Measurements from ENCODE around the gene TMEM121B.

TMEM121B gene

GRCh38 chr22:17098379-17098819, 22.8 kb downstream of the TMEM121B start:
- H3K9me3 ChIP-seq (ENCODE audit: control insufficient read depth, insufficient read depth, low read length): no peaks in the 10 kb centered on the region
- H3K4me1 ChIP-seq (ENCODE audit: control insufficient read depth, insufficient read depth, low read length): no peaks in the 10 kb centered on the region
- H3K36me3 ChIP-seq (ENCODE audit: control insufficient read depth, insufficient read depth, low read length): peaks cover 18% of the 10 kb centered on the region
- H3K4me3 ChIP-seq (ENCODE audit: low read depth, low read length): no peak overlapping the region
- no peak overlapping the region for H3K9ac ChIP-seq (ENCODE audit: low read depth, low read length)
- H3K27me3 ChIP-seq (ENCODE audit: control insufficient read depth, insufficient read depth, low read length): no peaks in the 10 kb centered on the region

DNA sequence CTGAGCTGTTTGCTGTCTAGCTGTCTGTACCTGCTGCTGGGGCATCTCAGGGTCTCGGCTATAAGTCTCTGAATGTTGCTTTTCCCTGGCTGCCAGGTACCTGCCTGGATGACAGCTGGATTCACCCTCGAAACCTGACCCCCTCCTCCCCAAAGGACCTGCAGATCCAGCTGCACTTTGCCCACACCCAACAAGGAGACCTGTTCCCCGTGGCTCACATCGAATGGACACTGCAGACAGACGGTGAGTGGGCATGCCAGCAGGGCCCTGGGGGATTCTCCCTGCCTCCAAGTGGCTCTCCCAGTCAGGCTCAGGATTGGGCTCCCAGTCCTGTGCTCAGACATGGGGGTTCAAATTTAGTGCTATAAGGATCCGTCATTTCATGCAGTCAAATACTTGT, 23.5 kb downstream of the TMEM121B start:
- Histone ChIP-seq H3K9ac (ENCODE audit: low read depth, low read length) (no peak overlapping the region), H3K36me3 (ENCODE audit: control insufficient read depth, insufficient read depth, low read length) (peaks cover 18% of the 10 kb centered on the region), H3K4me1 (ENCODE audit: control insufficient read depth, insufficient read depth, low read length) (no peaks in the 10 kb centered on the region), H3K4me3 (ENCODE audit: low read depth, low read length) (no peak overlapping the region), H3K27me3 (ENCODE audit: control insufficient read depth, insufficient read depth, low read length) (no peaks in the 10 kb centered on the region), H3K9me3 (ENCODE audit: control insufficient read depth, insufficient read depth, low read length) (no peaks in the 10 kb centered on the region)

DNA sequence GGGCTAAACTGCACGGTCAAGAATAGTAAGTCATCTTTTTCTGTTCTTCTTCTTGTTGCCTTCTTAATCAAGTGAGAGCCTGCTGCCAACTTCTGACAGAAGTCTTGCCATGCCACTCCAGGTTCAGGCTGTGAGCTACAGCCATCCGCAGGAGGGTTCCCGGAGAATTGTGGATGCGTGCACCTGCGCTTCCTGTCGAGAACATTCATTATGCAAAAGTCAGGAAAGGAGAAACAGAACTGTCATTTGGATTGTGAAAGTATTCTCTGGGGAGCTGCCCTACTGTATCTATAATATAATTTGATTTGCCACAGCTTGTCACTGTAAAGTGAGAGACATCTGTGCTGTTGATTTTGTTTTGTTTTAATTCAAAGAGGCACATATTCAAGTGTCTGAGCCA, 24.1 kb downstream of the TMEM121B start:
- H3K36me3 ChIP-seq (ENCODE audit: control insufficient read depth, insufficient read depth, low read length): peaks cover 18% of the 10 kb centered on the region
- no peaks in the 10 kb centered on the region for H3K4me1 ChIP-seq (ENCODE audit: control insufficient read depth, insufficient read depth, low read length)
- no peak overlapping the region for H3K4me3 ChIP-seq (ENCODE audit: low read depth, low read length)
- H3K9me3 ChIP-seq (ENCODE audit: control insufficient read depth, insufficient read depth, low read length): no peaks in the 10 kb centered on the region
- H3K9ac ChIP-seq (ENCODE audit: low read depth, low read length): no peak overlapping the region
- H3K27me3 ChIP-seq (ENCODE audit: control insufficient read depth, insufficient read depth, low read length): no peaks in the 10 kb centered on the region

- peaks cover 15% of the 10 kb centered on the region for H3K36me3 ChIP-seq (ENCODE audit: control insufficient read depth, insufficient read depth, low read length)
- H3K9me3 ChIP-seq (ENCODE audit: control insufficient read depth, insufficient read depth, low read length): no peaks in the 10 kb centered on the region
- no peaks in the 10 kb centered on the region for H3K27me3 ChIP-seq (ENCODE audit: control insufficient read depth, insufficient read depth, low read length)
- H3K4me3 ChIP-seq (ENCODE audit: low read depth, low read length): no peak overlapping the region
- no peaks in the 10 kb centered on the region for H3K4me1 ChIP-seq (ENCODE audit: control insufficient read depth, insufficient read depth, low read length)
- no peak overlapping the region for H3K9ac ChIP-seq (ENCODE audit: low read depth, low read length)
These were observed 25.1 kb downstream of the TMEM121B start for GRCh38 chr22:17096071-17096470.

DNA sequence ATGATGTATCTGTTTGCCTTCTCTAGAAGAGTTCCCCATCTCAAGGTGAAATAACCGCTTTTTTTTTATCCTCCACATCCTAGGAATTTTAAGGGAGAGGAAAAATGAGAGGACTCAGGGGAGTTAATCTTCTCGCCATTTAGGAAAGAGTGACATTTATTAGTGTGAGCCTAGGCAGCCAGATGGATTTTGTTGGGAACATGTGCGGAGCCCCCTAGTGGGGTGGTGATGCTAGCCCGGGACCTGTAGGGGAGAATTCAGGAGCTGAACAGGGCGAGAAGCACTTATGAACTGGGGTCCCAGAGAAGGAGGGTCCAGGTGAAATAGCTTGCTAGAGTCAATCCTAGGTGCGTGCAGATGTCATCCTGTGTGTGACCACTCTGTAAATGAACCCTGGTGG, 25.6 kb downstream of the TMEM121B start:
- Histone ChIP-seq H3K9ac (ENCODE audit: low read depth, low read length) (no peak overlapping the region), H3K9me3 (ENCODE audit: control insufficient read depth, insufficient read depth, low read length) (no peaks in the 10 kb centered on the region), H3K4me3 (ENCODE audit: low read depth, low read length) (no peak overlapping the region), H3K36me3 (ENCODE audit: control insufficient read depth, insufficient read depth, low read length) (peaks cover 11% of the 10 kb centered on the region), H3K27me3 (ENCODE audit: control insufficient read depth, insufficient read depth, low read length) (no peaks in the 10 kb centered on the region), H3K4me1 (ENCODE audit: control insufficient read depth, insufficient read depth, low read length) (no peaks in the 10 kb centered on the region)

GRCh38 chr22:17093081-17093480, 28.1 kb downstream of the TMEM121B start:
- no peaks in the 10 kb centered on the region for H3K27me3 ChIP-seq (ENCODE audit: control insufficient read depth, insufficient read depth, low read length)
- no peaks in the 10 kb centered on the region for H3K36me3 ChIP-seq (ENCODE audit: control insufficient read depth, insufficient read depth, low read length)
- no peak overlapping the region for H3K4me3 ChIP-seq (ENCODE audit: low read depth, low read length)
- no peaks in the 10 kb centered on the region for H3K9me3 ChIP-seq (ENCODE audit: control insufficient read depth, insufficient read depth, low read length)
- peaks cover 3% of the 10 kb centered on the region for H3K4me1 ChIP-seq (ENCODE audit: control insufficient read depth, insufficient read depth, low read length)
- no peak overlapping the region for H3K9ac ChIP-seq (ENCODE audit: low read depth, low read length)

- H3K9ac ChIP-seq (ENCODE audit: low read depth, low read length): no peak overlapping the region
- H3K4me3 ChIP-seq (ENCODE audit: low read depth, low read length): no peak overlapping the region
- H3K4me1 ChIP-seq (ENCODE audit: control insufficient read depth, insufficient read depth, low read length): peaks cover 3% of the 10 kb centered on the region
- peaks cover 8% of the 10 kb centered on the region for H3K27me3 ChIP-seq (ENCODE audit: control insufficient read depth, insufficient read depth, low read length)
- H3K36me3 ChIP-seq (ENCODE audit: control insufficient read depth, insufficient read depth, low read length): no peaks in the 10 kb centered on the region
- no peaks in the 10 kb centered on the region for H3K9me3 ChIP-seq (ENCODE audit: control insufficient read depth, insufficient read depth, low read length)
These were observed 29.3 kb downstream of the TMEM121B start for GRCh38 chr22:17091851-17092250.

GRCh38 chr22:17090550-17090949, 30.6 kb downstream of the TMEM121B start:
- Histone ChIP-seq H3K9ac (ENCODE audit: low read depth, low read length) (no peak overlapping the region), H3K27me3 (ENCODE audit: control insufficient read depth, insufficient read depth, low read length) (peaks cover 21% of the 10 kb centered on the region), H3K36me3 (ENCODE audit: control insufficient read depth, insufficient read depth, low read length) (no peaks in the 10 kb centered on the region), H3K4me3 (ENCODE audit: low read depth, low read length) (no peak overlapping the region), H3K9me3 (ENCODE audit: control insufficient read depth, insufficient read depth, low read length) (no peaks in the 10 kb centered on the region), H3K4me1 (ENCODE audit: control insufficient read depth, insufficient read depth, low read length) (peaks cover 3% of the 10 kb centered on the region)

DNA sequence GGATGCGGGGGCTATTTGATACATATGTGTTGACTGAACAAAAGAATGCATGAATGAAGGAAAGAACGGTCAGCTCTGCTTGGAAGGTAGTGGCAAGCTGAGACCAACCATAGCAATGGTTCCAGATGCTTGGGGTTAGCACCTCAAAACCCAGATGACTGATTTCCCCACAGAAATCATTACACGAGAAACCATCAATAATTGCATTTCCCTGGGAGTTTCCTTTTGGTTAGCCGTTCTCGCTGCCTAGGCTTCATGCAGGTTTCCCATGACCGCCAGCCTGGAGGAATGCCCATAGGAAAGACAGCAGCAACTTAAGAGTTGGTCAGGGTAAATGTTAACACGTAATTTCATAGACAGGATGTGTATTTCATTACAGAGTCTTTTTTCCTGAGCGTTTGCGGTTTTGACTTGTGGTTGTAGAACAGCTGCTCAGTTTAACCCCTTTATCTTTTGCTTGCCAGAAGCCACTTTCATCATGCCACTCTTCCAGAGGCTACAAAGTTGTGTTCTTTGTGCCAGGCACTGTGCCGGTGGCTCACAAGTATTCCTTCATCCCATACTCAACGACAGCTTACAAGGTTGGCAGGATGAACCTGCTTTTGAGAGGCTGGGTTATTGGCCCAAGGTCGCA, 33.5 kb downstream of the TMEM121B start:
- Histone ChIP-seq H3K36me3 (ENCODE audit: control insufficient read depth, insufficient read depth, low read length) (no peaks in the 10 kb centered on the region), H3K9me3 (ENCODE audit: control insufficient read depth, insufficient read depth, low read length) (no peaks in the 10 kb centered on the region), H3K4me1 (ENCODE audit: control insufficient read depth, insufficient read depth, low read length) (peaks cover 3% of the 10 kb centered on the region), H3K4me3 (ENCODE audit: low read depth, low read length) (no peak overlapping the region), H3K9ac (ENCODE audit: low read depth, low read length) (no peak overlapping the region), H3K27me3 (ENCODE audit: control insufficient read depth, insufficient read depth, low read length) (peaks cover 29% of the 10 kb centered on the region)

DNA sequence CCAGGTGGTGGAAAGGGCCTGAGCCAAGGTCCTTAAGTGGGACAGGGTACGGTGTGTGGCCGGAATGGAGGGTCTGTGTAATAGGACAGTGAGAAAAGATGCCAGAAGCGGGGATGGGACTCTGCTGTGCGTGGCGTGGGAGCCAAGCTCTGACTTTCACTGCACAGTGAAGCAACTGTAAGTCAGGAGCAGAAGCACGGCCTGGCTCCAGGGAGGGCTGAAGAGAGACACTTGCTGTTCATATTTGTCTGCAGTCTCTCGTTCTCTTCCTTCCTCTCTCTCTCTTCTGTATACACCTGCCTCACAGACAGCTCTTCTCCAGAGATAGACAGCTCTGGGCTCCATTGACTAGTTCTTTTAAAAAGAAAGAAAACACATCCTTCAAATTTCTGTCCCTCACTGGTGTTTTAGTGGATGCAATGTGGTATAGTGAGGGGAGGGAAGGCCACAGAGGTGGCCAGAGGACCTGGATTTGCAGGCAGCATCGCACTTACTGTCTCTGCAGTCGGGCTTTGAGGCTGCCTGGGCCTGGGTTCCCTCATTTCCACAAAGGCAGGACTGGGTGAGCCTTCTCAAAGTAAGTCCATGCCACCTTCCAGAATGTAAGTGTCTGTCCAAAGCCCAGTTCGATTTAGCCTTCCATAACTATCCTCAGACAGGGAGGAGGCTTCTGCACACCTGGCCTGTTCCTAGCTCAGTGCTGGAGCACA, 34.2 kb downstream of the TMEM121B start:
- no peaks in the 10 kb centered on the region for H3K36me3 ChIP-seq (ENCODE audit: control insufficient read depth, insufficient read depth, low read length)
- no peaks in the 10 kb centered on the region for H3K9me3 ChIP-seq (ENCODE audit: control insufficient read depth, insufficient read depth, low read length)
- peaks cover 29% of the 10 kb centered on the region for H3K27me3 ChIP-seq (ENCODE audit: control insufficient read depth, insufficient read depth, low read length)
- H3K4me1 ChIP-seq (ENCODE audit: control insufficient read depth, insufficient read depth, low read length): peaks cover 3% of the 10 kb centered on the region
- H3K9ac ChIP-seq (ENCODE audit: low read depth, low read length): no peak overlapping the region
- no peak overlapping the region for H3K4me3 ChIP-seq (ENCODE audit: low read depth, low read length)

DNA sequence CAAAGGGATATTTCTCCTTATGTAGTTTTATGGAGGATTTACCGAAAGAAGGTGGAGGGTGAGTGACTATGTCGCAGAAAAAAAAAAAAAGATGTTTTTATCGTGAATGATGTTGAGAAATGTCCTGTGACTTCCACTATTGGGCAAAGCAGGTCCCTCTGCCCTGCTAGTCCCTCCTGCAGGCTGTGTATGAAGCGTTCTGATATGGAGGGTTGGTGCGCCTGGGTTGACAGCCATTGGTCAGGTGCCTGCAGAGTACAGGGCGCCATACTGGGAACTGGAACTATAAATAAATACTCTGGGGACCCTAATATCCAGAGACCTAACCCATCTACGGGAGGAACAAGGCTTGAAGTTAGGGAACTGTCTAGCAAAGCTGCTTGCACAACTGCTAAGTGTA, 34.9 kb downstream of the TMEM121B start:
- H3K4me3 ChIP-seq (ENCODE audit: low read depth, low read length): peak overlapping the region; percentile 61
- peaks cover 3% of the 10 kb centered on the region for H3K4me1 ChIP-seq (ENCODE audit: control insufficient read depth, insufficient read depth, low read length)
- H3K9me3 ChIP-seq (ENCODE audit: control insufficient read depth, insufficient read depth, low read length): no peaks in the 10 kb centered on the region
- no peaks in the 10 kb centered on the region for H3K36me3 ChIP-seq (ENCODE audit: control insufficient read depth, insufficient read depth, low read length)
- peaks cover 29% of the 10 kb centered on the region for H3K27me3 ChIP-seq (ENCODE audit: control insufficient read depth, insufficient read depth, low read length)
- no peak overlapping the region for H3K9ac ChIP-seq (ENCODE audit: low read depth, low read length)

Data from iPS-15b (cell line).